GM12864 (cell line): Measurements from ENCODE around the gene SEM1.

Source experiments
- DNase-seq: peaks from one replicate; pipeline ENCODE4 v3.0.0-alpha.2; 2011; ENCODE audit warnings: low read depth
- H3K4me3 ChIP-seq: 2 replicates; pipeline ENCODE4 v1.5.1; 2011; ENCODE audit warnings: mild to moderate bottlenecking, low read depth, low read length, control low read depth
- TF ChIP-seq, protein P1 (sequence below): IDR thresholded peaks from 2 replicates; pipeline ENCODE4 v1.5.1; 2011; ENCODE audit warnings: low read depth, mild to moderate bottlenecking, moderate library complexity, low read length, control low read depth, inconsistent platforms; ENCODE audit errors: missing control alignments

SEM1 gene

DNA sequence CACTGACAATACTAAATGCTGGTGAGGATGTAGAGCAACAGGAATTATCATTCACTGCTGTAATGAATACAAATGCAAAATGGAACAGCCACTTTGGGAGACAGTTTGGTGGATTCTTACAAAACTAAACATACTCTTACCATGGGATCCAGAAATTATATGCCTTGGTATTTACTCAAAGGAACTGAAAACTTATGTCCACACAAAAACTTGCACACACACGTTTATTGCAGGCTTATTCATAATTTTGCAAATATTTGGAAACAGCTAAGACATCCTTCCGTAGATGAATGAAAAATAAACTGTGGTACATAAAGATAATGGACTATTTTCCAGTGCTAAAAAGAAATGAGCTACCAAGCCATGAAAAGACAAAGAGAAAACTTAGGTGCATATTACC is 69.6 kb downstream of the SEM1 start:
- TF ChIP-seq, protein P1, sequence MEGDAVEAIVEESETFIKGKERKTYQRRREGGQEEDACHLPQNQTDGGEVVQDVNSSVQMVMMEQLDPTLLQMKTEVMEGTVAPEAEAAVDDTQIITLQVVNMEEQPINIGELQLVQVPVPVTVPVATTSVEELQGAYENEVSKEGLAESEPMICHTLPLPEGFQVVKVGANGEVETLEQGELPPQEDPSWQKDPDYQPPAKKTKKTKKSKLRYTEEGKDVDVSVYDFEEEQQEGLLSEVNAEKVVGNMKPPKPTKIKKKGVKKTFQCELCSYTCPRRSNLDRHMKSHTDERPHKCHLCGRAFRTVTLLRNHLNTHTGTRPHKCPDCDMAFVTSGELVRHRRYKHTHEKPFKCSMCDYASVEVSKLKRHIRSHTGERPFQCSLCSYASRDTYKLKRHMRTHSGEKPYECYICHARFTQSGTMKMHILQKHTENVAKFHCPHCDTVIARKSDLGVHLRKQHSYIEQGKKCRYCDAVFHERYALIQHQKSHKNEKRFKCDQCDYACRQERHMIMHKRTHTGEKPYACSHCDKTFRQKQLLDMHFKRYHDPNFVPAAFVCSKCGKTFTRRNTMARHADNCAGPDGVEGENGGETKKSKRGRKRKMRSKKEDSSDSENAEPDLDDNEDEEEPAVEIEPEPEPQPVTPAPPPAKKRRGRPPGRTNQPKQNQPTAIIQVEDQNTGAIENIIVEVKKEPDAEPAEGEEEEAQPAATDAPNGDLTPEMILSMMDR, result no peak
- H3K4me3 ChIP-seq, result no peak overlapping the region
- DNase-seq, result no peak
